Sigmoid colon (tissue), 4 donors: ENCODE measurements around the gene OR2L2.

Experiments used
- CTCF ChIP-seq, 4 experiments: fragments of 450-650 bp in 3 of 4; fragments of 200-600 bp in 1 of 4; IDR thresholded peaks; one replicate each; pipeline ENCODE4 v1.5.1; 2016 to 2019; ENCODE audit warnings: antibody characterized with exemption in 4 of 4, mild to moderate bottlenecking in 3 of 4, moderate library complexity in 2 of 4
- EP300 ChIP-seq, 4 donors: sonication (generic); formaldehyde crosslinking; IDR thresholded peaks; one replicate each; pipeline ENCODE4 v1.6.1; 2017; ENCODE audit warnings: antibody characterized with exemption in 4 of 4
- POLR2A ChIP-seq, 2 donors: fragments of 450-650 bp; IDR thresholded peaks; one replicate each; pipeline ENCODE4 v1.6.1; 2016; ENCODE audit warnings: antibody characterized with exemption in 2 of 2, mild to moderate bottlenecking in 2 of 2, moderate library complexity in 2 of 2
- POLR2AphosphoS5 ChIP-seq, 4 donors: sonication (generic); formaldehyde crosslinking; IDR thresholded peaks; one replicate each; pipeline ENCODE4 v1.6.1; 2017; ENCODE audit warnings: antibody characterized with exemption in 4 of 4

- no peak for TF ChIP-seq POLR2AphosphoS5 (IDR thresholded peaks at IDR 0.05)
- TF ChIP-seq CTCF (IDR thresholded peaks at IDR 0.05): no peak
- TF ChIP-seq POLR2A (IDR thresholded peaks at IDR 0.05): no peak
- no peak for TF ChIP-seq EP300 (IDR thresholded peaks at IDR 0.05)
Observed at GRCh38 chr1:248015803-248016202, 14.1 kb upstream of the OR2L2 start.
